GM20000 (cell line): ENCODE results near the gene SMARCA2.

Experiments
- DNase-seq: peaks from one replicate; pipeline ENCODE4 v3.0.0; 2012; ENCODE audit warnings: low spot score
- CTCF ChIP-seq: IDR thresholded peaks from 2 replicates; pipeline ENCODE4 v1.5.1; 2012; ENCODE audit warnings: mild to moderate bottlenecking, control low read depth; ENCODE audit errors: extremely low read depth, missing control alignments

The SMARCA2 gene

DNA sequence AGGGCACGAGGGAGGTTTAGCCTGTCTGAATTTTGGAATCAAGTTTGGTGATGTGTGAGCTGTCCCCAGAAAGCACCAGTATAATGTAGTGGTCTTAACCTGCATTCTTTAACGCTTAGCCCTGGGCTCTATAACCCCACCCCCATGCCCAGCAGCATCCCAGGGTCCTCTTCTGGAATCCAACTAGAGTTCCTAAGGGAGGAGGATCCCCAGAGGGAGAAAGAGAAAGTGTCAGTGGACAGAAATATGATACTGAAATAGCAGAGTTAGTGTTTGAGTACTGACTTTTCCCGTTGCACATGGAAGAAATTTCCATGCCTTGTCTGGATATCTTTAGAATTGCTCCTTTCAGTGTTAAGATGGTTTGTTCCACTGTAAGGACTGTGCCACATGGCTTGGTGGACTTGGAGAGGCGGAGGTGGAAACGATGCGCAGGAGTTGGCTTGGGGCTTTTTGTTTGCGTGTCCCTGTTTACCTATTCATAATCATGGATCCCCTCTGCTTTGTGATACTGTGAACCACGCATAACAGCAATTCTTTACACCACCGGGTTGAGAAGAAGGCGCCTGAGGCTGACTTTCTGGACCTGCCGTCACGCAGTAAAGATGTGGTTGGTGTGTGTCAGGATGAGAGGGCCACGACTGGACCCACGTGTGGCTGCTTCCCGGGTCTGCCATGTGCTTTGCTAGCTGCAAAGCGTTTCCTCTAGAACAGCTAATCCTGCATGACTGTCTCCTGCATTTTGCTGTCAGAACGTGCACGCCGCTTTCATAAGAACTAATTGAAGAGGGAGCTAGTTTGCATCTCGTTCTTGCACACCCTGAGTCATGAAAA is 142.3 kb downstream of the SMARCA2 start:
- DNase-seq: peak; percentile 19
- no peak for TF ChIP-seq CTCF

GRCh38 chr9:2158111-2158610 is 143.0 kb downstream of the SMARCA2 start:
- TF ChIP-seq CTCF: no peak
- DNase-seq: peak; percentile 44

DNA sequence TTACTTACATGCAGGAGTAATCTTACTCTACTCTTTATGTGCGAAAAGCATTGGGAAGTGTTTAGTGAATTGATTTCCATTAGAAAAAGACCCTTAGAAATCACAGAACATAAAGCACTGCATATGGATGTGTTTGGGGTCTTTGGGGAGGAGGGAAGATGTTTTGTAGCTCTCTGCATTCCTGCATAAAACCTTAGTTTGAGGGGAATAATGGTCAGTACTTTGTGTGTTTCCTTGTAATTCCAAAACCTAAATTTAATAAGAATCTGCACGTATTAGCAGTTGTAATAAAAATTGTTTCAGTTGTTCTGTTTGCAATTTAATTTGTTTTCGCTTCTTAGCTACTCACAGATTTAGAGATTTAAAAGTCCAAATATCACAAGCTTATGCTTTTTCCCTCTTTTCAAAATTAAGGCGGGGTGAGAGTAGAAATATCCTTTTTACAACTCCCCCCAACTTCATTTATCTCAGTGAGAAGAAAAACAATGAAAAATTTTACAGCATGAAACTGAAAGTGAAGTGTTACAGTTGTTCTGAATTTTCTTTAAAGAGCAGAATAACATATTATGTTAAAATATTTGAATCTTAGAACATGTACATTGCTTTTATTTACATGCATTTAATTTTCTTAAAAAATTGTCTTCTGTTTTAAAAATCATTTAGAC is 143.8 kb downstream of the SMARCA2 start:
- no peak for TF ChIP-seq CTCF
- no peak for DNase-seq

GRCh38 chr9:2159521-2160454 is 144.6 kb downstream of the SMARCA2 start:
- TF ChIP-seq CTCF: no peak
- no peak for DNase-seq

DNA sequence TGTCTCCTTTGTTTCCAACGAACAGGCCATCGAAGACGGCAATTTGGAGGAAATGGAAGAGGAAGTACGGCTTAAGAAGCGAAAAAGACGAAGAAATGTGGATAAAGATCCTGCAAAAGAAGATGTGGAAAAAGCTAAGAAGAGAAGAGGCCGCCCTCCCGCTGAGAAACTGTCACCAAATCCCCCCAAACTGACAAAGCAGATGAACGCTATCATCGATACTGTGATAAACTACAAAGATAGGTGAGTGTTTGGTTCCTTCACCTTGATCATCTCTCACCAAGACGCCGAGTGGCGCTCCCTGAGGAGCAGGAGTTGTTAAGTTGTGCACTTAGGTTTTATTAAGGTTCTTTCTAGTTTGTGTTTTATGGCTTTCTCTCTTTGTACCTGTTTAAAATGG is 146.5 kb downstream of the SMARCA2 start:
- DNase-seq: no peak
- TF ChIP-seq CTCF: no peak

DNA sequence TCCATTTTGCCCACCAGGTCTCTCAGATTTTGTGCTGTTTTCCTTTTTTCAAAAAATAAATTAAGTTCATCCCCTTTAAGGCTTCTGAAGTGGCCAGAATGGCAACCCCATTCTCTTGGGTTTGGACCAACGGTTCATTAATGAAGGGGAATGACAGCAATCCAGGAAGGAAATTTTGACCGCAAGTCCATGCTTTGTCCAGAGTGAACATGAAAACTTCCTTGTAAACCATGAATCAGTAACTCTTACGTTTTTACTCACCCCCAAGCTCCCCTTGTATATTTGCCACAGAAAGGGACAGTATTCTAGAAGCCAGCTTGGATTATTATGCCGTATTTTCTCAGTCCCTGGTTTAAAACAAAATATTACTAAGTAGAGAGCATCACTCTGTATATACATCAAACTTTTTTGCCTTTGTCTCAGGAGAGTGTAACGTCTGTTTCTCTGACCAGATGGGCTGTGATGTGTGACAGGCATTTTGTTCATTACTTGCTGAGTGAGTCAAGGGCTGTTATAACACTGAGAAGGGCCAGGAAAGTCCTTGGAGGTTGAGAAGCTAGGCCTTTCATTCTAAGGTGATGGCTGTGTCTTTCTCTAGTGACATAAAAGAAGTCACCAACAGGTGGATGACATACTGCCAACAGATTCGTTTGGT is 148.2 kb downstream of the SMARCA2 start:
- no peak for DNase-seq
- TF ChIP-seq CTCF: no peak
